ENCODE results near the gene TMBIM1. TPM values are rescaled to one million over a fixed set of nuclear protein-coding genes. Genes with fewer than 3 reads are reported as not detected.

The TMBIM1 gene
- total RNA-seq, 1 donor from 2014 or later = 111 TPM

DNA sequence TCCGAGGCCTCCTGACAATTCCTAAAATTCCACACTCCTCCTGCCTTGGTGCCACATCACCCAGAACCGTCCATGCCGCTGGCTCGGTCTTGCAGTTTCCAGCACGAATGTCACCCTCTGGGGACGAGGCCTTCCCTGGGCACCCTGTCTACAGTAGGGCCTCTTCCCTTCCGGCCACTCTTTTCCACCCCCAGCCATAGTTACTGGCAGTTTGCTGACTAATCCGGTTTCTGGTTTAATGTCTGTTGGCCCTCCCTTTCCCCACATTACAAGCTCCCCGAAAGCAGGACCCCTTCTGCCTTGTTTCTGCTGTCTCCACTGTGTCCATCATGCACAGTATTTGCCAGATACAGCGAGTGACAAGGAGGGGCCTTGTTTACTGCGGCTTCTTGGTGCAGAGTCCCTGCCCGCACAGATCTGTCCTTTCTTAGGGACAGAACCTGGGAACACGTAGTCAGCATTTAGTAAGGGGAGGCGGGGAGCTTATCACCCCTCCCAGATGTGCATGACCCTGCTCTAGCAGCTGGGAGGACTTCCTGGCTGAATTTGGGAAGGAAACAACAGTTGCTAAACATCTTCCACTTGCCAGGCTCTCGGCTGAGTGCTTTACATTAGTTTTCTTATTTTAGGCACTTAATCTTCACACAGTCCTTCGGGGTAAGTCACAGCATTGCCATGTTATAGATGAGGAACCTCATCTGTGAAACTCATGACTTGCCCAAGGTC is 40.8 kb upstream of the TMBIM1 start:
- TF ChIP-seq, protein P1, sequence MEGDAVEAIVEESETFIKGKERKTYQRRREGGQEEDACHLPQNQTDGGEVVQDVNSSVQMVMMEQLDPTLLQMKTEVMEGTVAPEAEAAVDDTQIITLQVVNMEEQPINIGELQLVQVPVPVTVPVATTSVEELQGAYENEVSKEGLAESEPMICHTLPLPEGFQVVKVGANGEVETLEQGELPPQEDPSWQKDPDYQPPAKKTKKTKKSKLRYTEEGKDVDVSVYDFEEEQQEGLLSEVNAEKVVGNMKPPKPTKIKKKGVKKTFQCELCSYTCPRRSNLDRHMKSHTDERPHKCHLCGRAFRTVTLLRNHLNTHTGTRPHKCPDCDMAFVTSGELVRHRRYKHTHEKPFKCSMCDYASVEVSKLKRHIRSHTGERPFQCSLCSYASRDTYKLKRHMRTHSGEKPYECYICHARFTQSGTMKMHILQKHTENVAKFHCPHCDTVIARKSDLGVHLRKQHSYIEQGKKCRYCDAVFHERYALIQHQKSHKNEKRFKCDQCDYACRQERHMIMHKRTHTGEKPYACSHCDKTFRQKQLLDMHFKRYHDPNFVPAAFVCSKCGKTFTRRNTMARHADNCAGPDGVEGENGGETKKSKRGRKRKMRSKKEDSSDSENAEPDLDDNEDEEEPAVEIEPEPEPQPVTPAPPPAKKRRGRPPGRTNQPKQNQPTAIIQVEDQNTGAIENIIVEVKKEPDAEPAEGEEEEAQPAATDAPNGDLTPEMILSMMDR (IDR thresholded peaks at IDR 0.05; ENCODE audit: borderline replicate concordance) = no peak
- H3K27me3 ChIP-seq (ENCODE audit: low read depth) = no peaks in the 10 kb centered on the region
- no peaks in the 10 kb centered on the region for H3K36me3 ChIP-seq
- intact Hi-C loops (cut with micrococcal nuclease) = no loop called here
- H3K27ac ChIP-seq (replicated peaks) = peak overlapping the region; percentile 54
- no peaks in the 10 kb centered on the region for H3K4me1 ChIP-seq
- H3K9me3 ChIP-seq (replicated peaks) = peaks cover 8% of the 10 kb centered on the region
- DNase-seq = no peak
- H3K4me3 ChIP-seq = peak overlapping the region; percentile 4

DNA sequence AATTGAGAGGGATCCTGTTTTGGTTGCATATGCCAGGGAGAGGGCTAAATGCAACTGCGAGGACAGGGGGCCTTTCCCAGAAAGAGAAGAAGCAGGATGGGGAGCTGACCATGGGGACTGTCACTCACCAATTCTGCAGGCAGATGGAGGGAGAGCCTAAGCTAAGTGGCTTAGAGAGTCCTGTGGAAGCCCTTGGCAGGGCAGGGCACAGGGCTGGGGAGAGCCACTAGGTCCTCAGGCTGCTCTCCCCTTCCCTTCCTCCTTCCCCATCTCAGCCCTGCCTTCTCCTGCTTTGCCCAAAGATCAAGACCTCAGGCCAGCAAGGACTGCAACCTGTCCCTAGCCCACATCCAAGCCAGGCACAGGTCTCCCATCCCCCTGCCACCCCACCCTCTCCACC is 40.0 kb upstream of the TMBIM1 start:
- no peaks in the 10 kb centered on the region for H3K4me1 ChIP-seq
- intact Hi-C loops (cut with micrococcal nuclease) = no loop called here
- H3K27ac ChIP-seq (replicated peaks) = peak overlapping the region; percentile 54
- no peaks in the 10 kb centered on the region for H3K36me3 ChIP-seq
- H3K27me3 ChIP-seq (ENCODE audit: low read depth) = no peaks in the 10 kb centered on the region
- peaks cover 8% of the 10 kb centered on the region for H3K9me3 ChIP-seq (replicated peaks)
- no peak for DNase-seq
- TF ChIP-seq, protein P1 (IDR thresholded peaks at IDR 0.05; ENCODE audit: borderline replicate concordance) = no peak
- H3K4me3 ChIP-seq = peak overlapping the region; percentile 4

DNA sequence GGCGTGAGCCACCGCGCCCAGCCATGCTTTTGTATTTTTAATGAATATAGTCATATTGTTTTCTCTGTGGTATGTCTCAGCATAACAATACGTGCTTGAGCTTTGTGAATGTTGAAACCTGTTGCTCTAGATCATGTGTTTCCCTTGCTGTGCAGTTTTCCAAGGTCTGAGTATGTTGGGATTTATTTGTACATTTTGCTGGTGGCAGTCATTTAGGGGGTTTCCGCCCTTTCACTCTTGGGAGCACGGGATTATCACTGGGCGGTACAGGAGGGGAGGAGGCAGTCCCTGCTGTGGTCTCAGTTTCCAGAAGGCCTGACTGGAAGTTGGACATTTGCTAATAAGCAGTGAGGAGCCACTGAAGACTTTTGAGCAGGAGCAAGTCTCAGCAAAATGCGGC is 39.4 kb upstream of the TMBIM1 start:
- Histone ChIP-seq H3K36me3 (no peaks in the 10 kb centered on the region), H3K4me3 (no peak overlapping the region), H3K27me3 (ENCODE audit: low read depth) (no peaks in the 10 kb centered on the region), H3K27ac (replicated peaks) (peak overlapping the region; percentile 54), H3K9me3 (replicated peaks) (peaks cover 8% of the 10 kb centered on the region), H3K4me1 (no peaks in the 10 kb centered on the region)
- intact Hi-C loops (cut with micrococcal nuclease) = no loop called here
- DNase-seq = no peak
- TF ChIP-seq, protein P1 (IDR thresholded peaks at IDR 0.05; ENCODE audit: borderline replicate concordance) = no peak

DNA sequence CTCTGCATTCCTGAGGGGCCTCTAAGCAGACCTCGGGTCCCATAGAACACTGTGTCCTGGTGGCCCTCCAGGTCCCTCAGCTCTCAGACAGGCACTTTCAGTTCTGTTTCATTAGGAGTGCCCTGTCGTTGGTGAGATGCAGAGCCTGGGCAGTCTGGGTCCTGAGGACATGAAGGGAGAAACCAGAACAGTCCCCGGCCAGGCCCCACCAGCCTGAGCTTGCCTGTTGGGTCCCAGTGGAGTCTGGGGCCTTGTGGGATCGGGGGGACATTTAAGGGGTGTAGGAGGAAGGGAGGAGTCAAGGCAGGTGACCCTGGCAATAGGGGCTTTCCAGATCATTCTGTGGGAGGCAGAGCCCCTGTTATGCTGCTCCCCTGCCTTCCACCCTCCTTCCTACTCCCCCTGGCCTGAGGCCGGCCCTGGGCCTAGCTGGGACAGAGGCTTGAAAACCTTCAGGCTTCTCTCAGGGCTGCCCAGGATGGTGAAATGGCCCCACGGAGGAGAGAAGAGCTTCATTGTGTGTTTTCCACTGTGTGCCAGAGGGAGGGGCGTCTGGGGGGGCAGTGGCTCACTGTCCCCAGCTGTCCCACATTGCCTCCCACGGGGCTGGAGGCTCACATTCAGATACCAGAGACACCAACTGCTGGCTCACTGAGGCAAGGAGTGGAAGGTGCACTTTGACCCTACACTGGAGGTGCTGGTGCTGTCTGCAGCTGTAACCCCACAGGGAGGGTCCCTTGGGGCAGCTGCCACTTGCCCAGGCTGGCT is 37.7 kb upstream of the TMBIM1 start:
- TF ChIP-seq, protein P1 (IDR thresholded peaks at IDR 0.05; ENCODE audit: borderline replicate concordance) = no peak
- H3K27me3 ChIP-seq (ENCODE audit: low read depth) = no peaks in the 10 kb centered on the region
- H3K4me3 ChIP-seq = no peak overlapping the region
- intact Hi-C loops (cut with micrococcal nuclease) = no loop called here
- H3K4me1 ChIP-seq = peaks cover 6% of the 10 kb centered on the region
- H3K36me3 ChIP-seq = no peaks in the 10 kb centered on the region
- no peak overlapping the region for H3K27ac ChIP-seq (replicated peaks)
- H3K9me3 ChIP-seq (replicated peaks) = peaks cover 8% of the 10 kb centered on the region
- no peak for DNase-seq

DNA sequence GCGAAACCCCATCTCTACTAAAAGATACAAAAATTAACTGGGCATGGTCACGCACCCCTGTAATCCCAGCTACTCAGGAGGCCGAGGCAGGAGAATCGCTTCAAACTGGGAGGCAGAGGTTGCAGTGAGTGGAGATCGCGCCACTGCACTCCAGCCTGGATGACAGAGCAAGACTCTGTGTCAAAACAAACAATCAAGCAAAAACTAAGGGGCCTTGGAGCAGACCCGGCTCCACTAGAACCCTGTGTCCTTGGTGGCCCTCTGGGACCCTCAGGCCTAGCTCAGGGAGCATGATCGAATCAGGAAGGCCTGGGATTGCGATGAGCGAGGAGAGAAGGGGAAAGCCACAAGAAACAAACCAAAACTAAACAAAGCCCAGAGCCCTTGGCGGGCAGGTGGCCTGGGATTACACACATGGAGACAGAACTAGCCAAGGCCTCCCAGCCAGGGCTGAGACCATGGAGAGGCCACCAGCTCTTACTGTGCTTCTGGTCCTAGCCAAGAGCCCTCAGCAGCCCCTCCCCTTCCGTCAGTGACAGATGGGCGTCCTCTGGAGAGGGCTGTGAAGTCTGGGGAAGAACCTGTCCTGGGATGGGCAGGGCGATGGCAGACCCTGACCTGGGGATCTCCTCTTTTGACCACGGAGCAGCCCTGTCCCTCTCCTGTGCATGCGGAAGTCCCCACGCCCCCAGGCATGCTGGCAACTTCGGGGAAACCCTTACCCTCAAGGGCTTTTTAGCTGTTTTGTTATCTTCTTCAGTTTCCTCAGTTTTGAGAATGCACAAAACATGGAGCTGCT is 36.9 kb upstream of the TMBIM1 start:
- Histone ChIP-seq H3K27me3 (ENCODE audit: low read depth) (no peaks in the 10 kb centered on the region), H3K4me1 (peaks cover 13% of the 10 kb centered on the region)

More for the DNA sequence above, 36.9 kb upstream of the TMBIM1 start:
- Histone ChIP-seq H3K36me3 (no peaks in the 10 kb centered on the region), H3K27ac (replicated peaks) (no peak overlapping the region), H3K9me3 (replicated peaks) (peaks cover 2% of the 10 kb centered on the region), H3K4me3 (no peak overlapping the region)
- DNase-seq = no peak
- TF ChIP-seq, protein P1 (IDR thresholded peaks at IDR 0.05; ENCODE audit: borderline replicate concordance) = no peak
- intact Hi-C loops (cut with micrococcal nuclease) = no loop called here
